Stimulated activated naive B cell treated with anti-CD40 and anti-IgM and Interleukin-4, amounts not matched to agents 10 μg/mL and 1 μg/mL and 100 μg/mL, for 72 hours (primary cell): ENCODE results near the gene VPS54.
A peak's percentile ranks its signal among the peaks of the same experiment; 100 is the strongest.
"Not testable (repeated sequence)": the region's sequence is repeated elsewhere in the genome, so short reads cannot be mapped to it uniquely, and the experiment has no call there.

ENCODE experiments used
- ATAC-seq, 2 donors: fragments of 150-1000 bp; cut with Tn5 transposase; replicated peaks; 2 replicates each; pipeline ENCODE4 v1.10.0; 2021; ENCODE audit warnings: moderate library complexity in 1 of 2
- DNase-seq: peaks from one replicate; pipeline ENCODE4 v3.0.0; 2021
- H3K27ac Mint-ChIP-seq: one replicate; pipeline ENCODE4 v1.8.0; 2022; ENCODE audit warnings: mild to moderate bottlenecking, mixed read lengths
- H3K27me3 Mint-ChIP-seq, 2 donors: one replicate each; pipeline ENCODE4 v1.8.0; 2022; ENCODE audit warnings: mixed read lengths in 2 of 2
- H3K36me3 Mint-ChIP-seq, 2 donors: one replicate each; pipeline ENCODE4 v1.8.0; 2022; ENCODE audit warnings: mixed read lengths in 2 of 2, mild to moderate bottlenecking in 1 of 2
- H3K4me1 Mint-ChIP-seq, 2 donors: one replicate each; pipeline ENCODE4 v1.8.0; 2022; ENCODE audit warnings: mixed read lengths in 2 of 2, mild to moderate bottlenecking in 1 of 2
- H3K4me3 Mint-ChIP-seq, 2 donors: one replicate each; pipeline ENCODE4 v1.8.0; 2022; ENCODE audit warnings: mild to moderate bottlenecking in 2 of 2, mixed read lengths in 2 of 2, moderate library complexity in 1 of 2
- H3K9me3 Mint-ChIP-seq, 2 donors: one replicate each; pipeline ENCODE4 v1.8.0; 2022; ENCODE audit warnings: mixed read lengths in 2 of 2, mild to moderate bottlenecking in 1 of 2

VPS54 gene

GRCh38 chr2:63993130-63993584, 26.1 kb downstream of the VPS54 start:
- Mint-ChIP-seq H3K9me3 (peaks cover 8 to 16% of the 10 kb centered on the region in 2 donors), H3K36me3 (peaks cover 23 to 38% of the 10 kb centered on the region in 2 donors)
- DNase-seq, H3K27ac Mint-ChIP-seq, H3K4me3 Mint-ChIP-seq, ATAC-seq, H3K4me1 Mint-ChIP-seq, H3K27me3 Mint-ChIP-seq: not testable (repeated sequence)

GRCh38 chr2:63992061-63992685, 27.1 kb downstream of the VPS54 start:
- Mint-ChIP-seq H3K4me3 (no peak overlapping the region), H3K4me1 (peaks cover 5 to 6% of the 10 kb centered on the region in 2 donors), H3K27ac (no peak overlapping the region), H3K9me3 (peaks cover 7 to 11% of the 10 kb centered on the region in 2 donors), H3K36me3 (peaks cover 18 to 33% of the 10 kb centered on the region in 2 donors), H3K27me3 (no peaks in the 10 kb centered on the region)
- ATAC-seq (no peak), DNase-seq (no peak)

DNA sequence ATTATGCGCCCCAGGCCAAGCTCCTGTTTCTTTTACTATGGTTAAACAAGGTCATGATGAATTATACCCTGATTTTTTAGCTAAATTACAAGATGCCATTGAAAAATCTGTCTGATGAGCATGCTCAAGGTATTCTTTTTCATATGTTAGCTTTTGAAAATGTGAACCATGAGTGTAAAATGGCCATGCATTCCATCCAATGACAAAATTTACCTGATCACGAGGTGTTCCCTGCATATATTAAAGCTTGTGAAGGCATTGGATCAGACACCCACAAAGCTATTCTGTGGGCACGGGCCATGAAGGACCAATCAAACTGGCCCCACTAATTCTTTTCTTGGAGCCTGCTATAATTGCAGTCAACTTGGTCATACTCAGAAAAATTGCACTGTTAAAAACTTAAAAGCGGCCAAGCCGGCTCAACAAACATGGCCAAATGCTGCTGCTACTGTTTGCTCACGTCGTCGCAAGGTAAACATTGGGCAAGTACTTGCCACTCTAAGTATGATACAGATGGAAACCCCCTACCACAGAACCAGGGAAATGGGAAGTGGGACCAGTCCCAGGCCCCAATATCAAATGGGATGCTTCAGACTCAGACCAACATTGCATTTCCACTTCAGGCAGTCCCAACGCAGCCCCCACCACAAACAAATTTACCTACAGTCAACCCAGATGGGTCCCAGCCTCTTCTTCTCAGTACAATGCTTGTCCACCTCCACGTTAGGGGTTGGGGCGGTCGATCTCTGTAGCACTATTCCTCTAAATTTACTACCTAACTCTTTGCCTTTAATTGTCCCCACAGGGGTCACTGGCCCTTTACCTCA, 27.8 kb downstream of the VPS54 start:
- not testable (repeated sequence) for H3K9me3 Mint-ChIP-seq, H3K27me3 Mint-ChIP-seq, H3K4me3 Mint-ChIP-seq, H3K27ac Mint-ChIP-seq, ATAC-seq, DNase-seq, H3K4me1 Mint-ChIP-seq
- peaks cover 13 to 28% of the 10 kb centered on the region in 2 donors for H3K36me3 Mint-ChIP-seq

GRCh38 chr2:63990072-63990471, 29.2 kb downstream of the VPS54 start:
- ATAC-seq (no peak), DNase-seq (no peak)
- Mint-ChIP-seq H3K36me3 (peaks cover 13 to 27% of the 10 kb centered on the region in 2 donors), H3K4me1 (peaks cover 6% of the 10 kb centered on the region in 2 donors), H3K4me3 (no peak overlapping the region), H3K9me3 (peaks cover 7 to 9% of the 10 kb centered on the region in 2 donors), H3K27me3 (no peaks in the 10 kb centered on the region), H3K27ac (no peak overlapping the region)

GRCh38 chr2:63988842-63989436, 30.3 kb downstream of the VPS54 start:
- ATAC-seq, H3K27ac Mint-ChIP-seq, DNase-seq, H3K4me3 Mint-ChIP-seq, H3K27me3 Mint-ChIP-seq, H3K9me3 Mint-ChIP-seq, H3K4me1 Mint-ChIP-seq: not testable (repeated sequence)
- H3K36me3 Mint-ChIP-seq, result peaks cover 13 to 23% of the 10 kb centered on the region in 2 donors

- ATAC-seq, result no peak
- H3K9me3 Mint-ChIP-seq, result no peaks in the 10 kb centered on the region
- no peak for DNase-seq
- H3K4me3 Mint-ChIP-seq, result no peak overlapping the region
- no peak overlapping the region for H3K27ac Mint-ChIP-seq
- peaks cover 3 to 21% of the 10 kb centered on the region in 2 donors for H3K36me3 Mint-ChIP-seq
- no peaks in the 10 kb centered on the region for H3K27me3 Mint-ChIP-seq
- H3K4me1 Mint-ChIP-seq, result peaks cover 0 to 2% of the 10 kb centered on the region in 2 donors
These were observed 34.4 kb downstream of the VPS54 start for GRCh38 chr2:63984606-63985359.

DNA sequence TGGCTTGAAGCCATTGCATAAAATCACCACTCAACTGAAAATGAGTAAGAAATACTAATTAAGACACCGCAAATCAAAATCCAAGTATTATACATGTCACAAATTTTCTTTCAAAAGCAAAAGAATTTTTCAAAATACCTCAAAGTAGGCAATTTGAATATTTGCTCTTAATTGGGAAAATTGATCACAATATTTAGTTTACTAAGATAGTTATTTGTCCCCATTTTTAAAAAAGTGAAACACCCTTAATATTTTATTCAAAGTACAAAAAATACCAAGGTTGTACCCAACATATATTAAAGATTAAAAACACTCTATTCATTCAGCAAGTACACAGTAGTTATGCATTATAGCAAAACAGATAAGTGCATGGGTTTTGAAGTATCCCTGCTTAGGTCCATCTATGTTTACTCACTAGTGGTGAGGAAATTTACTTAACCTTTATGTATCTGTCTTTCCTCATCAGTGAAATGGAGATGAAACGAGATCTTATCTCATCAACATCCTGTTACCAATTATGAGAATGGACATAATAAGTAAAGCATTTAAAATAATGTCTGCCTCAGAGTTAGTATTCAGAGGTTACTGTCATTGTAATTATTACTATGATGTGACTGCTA, 35.1 kb downstream of the VPS54 start:
- no peak for ATAC-seq
- no peak overlapping the region for H3K27ac Mint-ChIP-seq
- H3K9me3 Mint-ChIP-seq, result no peaks in the 10 kb centered on the region
- no peaks in the 10 kb centered on the region for H3K27me3 Mint-ChIP-seq
- no peak for DNase-seq
- peaks cover 0 to 2% of the 10 kb centered on the region in 2 donors for H3K4me1 Mint-ChIP-seq
- H3K36me3 Mint-ChIP-seq, result peaks cover 5 to 23% of the 10 kb centered on the region in 2 donors
- H3K4me3 Mint-ChIP-seq, result no peak overlapping the region

DNA sequence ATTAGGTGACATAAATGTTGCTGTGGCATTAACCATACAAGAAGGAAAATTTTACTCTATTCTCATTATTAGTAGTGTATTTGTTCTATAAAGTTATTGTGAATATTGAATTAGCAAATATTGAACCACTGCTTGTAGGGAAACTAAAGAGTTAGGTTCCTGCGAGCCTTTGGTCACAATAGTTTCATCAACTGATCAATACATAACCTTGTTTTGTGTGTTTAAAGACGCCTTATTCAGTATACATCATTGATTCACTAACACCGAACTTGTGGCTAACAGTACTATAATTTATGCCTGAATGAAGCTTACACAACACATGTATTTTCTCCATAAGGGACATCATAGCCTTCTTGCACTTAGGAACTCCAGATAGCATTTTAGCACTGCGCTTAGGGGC, 36.9 kb downstream of the VPS54 start:
- ATAC-seq, result no peak
- H3K4me1 Mint-ChIP-seq, result peaks cover 0 to 2% of the 10 kb centered on the region in 2 donors

DNA sequence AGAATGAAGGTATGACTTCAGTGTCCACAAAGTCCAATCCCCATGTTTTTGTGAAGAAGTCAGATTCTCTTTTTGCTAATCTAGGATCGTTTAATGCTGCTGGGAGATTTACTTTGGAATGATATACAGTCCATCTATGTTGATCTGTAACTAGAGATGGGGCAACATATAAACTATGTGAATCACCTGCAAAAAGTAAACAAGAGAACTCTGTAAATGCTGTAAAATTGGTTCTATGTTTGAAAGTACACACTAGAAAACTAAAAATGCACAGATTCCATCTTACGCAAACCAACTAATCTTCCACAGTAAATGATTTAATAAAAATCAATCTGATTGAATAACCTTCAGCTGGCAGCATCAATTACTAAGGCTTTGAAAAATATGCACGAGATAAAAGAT, 37.5 kb downstream of the VPS54 start:
- Mint-ChIP-seq H3K4me1 (peaks cover 0 to 2% of the 10 kb centered on the region in 2 donors), H3K36me3 (peaks cover 7 to 35% of the 10 kb centered on the region in 2 donors), H3K9me3 (no peaks in the 10 kb centered on the region), H3K27me3 (no peaks in the 10 kb centered on the region), H3K4me3 (no peak overlapping the region), H3K27ac (no peak overlapping the region)
- DNase-seq, result no peak
- ATAC-seq, result no peak

More for the DNA sequence above, 36.9 kb downstream of the VPS54 start:
- Mint-ChIP-seq H3K27ac (no peak overlapping the region), H3K9me3 (no peaks in the 10 kb centered on the region), H3K4me3 (no peak overlapping the region), H3K27me3 (no peaks in the 10 kb centered on the region), H3K36me3 (peaks cover 7 to 32% of the 10 kb centered on the region in 2 donors)
- DNase-seq, result no peak

GRCh38 chr2:63980794-63981193, 38.4 kb downstream of the VPS54 start:
- H3K36me3 Mint-ChIP-seq, result peaks cover 9 to 38% of the 10 kb centered on the region in 2 donors
- no peak overlapping the region for H3K4me3 Mint-ChIP-seq
- no peaks in the 10 kb centered on the region for H3K9me3 Mint-ChIP-seq
- DNase-seq (no peak), ATAC-seq (no peak)
- no peak overlapping the region for H3K27ac Mint-ChIP-seq
- H3K27me3 Mint-ChIP-seq, result no peaks in the 10 kb centered on the region
- H3K4me1 Mint-ChIP-seq, result no peaks in the 10 kb centered on the region

DNA sequence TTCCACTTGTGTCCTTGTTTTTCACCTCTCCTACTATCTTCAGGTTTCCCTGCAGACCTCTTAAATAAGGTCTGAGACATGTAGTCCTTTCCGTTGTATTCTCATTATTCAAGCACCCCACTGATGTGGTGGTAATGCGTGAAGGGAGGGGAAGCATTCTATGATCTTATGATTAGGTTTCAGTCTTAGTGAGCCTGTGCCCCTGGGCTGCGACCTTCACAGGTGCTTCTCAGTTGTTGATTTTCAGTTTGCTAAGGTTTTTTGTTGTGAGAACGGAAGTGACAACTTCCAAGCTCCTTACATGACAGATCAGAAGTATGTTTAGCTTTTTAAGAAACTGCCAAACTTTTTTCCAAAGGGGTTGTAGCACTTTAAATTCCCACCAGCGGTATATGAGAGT, 41.3 kb downstream of the VPS54 start:
- no peaks in the 10 kb centered on the region for H3K27me3 Mint-ChIP-seq
- H3K9me3 Mint-ChIP-seq, result no peaks in the 10 kb centered on the region
- ATAC-seq (peak in 1 of 2 donors; percentile 57), DNase-seq (no peak)
- no peak overlapping the region for H3K27ac Mint-ChIP-seq
- no peak overlapping the region for H3K4me3 Mint-ChIP-seq
- peaks cover 17 to 55% of the 10 kb centered on the region in 2 donors for H3K36me3 Mint-ChIP-seq
- no peaks in the 10 kb centered on the region for H3K4me1 Mint-ChIP-seq

DNA sequence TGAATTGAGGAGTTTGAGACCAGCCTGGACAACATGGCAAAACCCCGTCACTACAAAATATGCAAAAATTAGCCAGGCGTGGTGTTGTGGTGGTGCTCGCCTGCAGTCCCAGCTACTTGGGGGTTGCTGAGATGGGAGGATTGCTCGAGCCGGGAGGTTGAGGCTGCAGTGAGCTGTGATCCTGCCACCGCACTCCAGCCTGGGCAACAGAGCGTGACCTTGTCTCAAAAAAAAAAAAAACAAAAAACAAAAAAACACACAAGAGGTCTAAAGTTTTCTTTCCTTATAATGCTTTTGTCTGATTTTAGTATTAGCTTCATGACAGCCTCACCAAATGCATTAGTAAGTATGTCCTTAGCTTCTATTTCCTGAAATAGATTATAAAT, 43.1 kb downstream of the VPS54 start:
- Mint-ChIP-seq H3K4me3 (no peak overlapping the region), H3K36me3 (peaks cover 16 to 48% of the 10 kb centered on the region in 2 donors), H3K27me3 (no peaks in the 10 kb centered on the region), H3K9me3 (no peaks in the 10 kb centered on the region), H3K27ac (peak overlapping the region; percentile 37), H3K4me1 (no peaks in the 10 kb centered on the region)
- ATAC-seq, result no peak
- no peak for DNase-seq

- no peaks in the 10 kb centered on the region for H3K9me3 Mint-ChIP-seq
- DNase-seq (no peak), ATAC-seq (peak in 1 of 2 donors; percentile 27)
- H3K4me3 Mint-ChIP-seq, result no peak overlapping the region
- peak overlapping the region; percentile 37 for H3K27ac Mint-ChIP-seq
- H3K4me1 Mint-ChIP-seq, result no peaks in the 10 kb centered on the region
- H3K36me3 Mint-ChIP-seq, result peaks cover 16 to 48% of the 10 kb centered on the region in 2 donors
- H3K27me3 Mint-ChIP-seq, result no peaks in the 10 kb centered on the region
These were observed 43.6 kb downstream of the VPS54 start for GRCh38 chr2:63975437-63976124.
